Activated B cell treated with CpG ODN at 0.5 μM for 24 hours (primary cell): Measurements from ENCODE around the gene FNBP1. TPM values are rescaled to one million over a fixed set of nuclear protein-coding genes. Genes with fewer than 3 reads are reported as not detected.
"Not testable (repeated sequence)": the region's sequence is repeated elsewhere in the genome, so short reads cannot be mapped to it uniquely, and the experiment has no call there.

ENCODE experiments used
- ATAC-seq: fragments of 200-7000 bp; cut with Tn5 transposase; one replicate; pipeline ENCODE4 v1.10.0; 2021; ENCODE audit warnings: low read depth, mild to moderate bottlenecking, moderate library complexity
- CTCF ChIA-PET: fragments of 350-600 bp; sonication (Branson Sonifier 250); formaldehyde crosslinking; loops from one replicate; lab custom pipeline; 2021; ENCODE audit warnings: antibody characterized with exemption; lab: Charles Lee
- POLR2A ChIA-PET: fragments of 350-600 bp; sonication (Branson Sonifier 250); formaldehyde crosslinking; loops from one replicate; lab custom pipeline; 2021; ENCODE audit warnings: antibody characterized with exemption; lab: Charles Lee
- DNase-seq: peaks from one replicate; pipeline ENCODE4 v3.0.0; 2022
- H3K27ac Mint-ChIP-seq: one replicate; pipeline ENCODE4 v1.8.0; 2020; ENCODE audit warnings: mixed read lengths
- H3K27me3 Mint-ChIP-seq: one replicate; pipeline ENCODE4 v1.8.0; 2021; ENCODE audit warnings: mixed read lengths
- H3K36me3 Mint-ChIP-seq: one replicate; pipeline ENCODE4 v1.8.0; 2021; ENCODE audit warnings: low read depth, mixed read lengths
- H3K4me1 Mint-ChIP-seq: one replicate; pipeline ENCODE4 v1.8.0; 2021; ENCODE audit warnings: mixed read lengths
- H3K4me3 Mint-ChIP-seq: one replicate; pipeline ENCODE4 v1.8.0; 2020; ENCODE audit warnings: mild to moderate bottlenecking, mixed read lengths
- H3K9me3 Mint-ChIP-seq: one replicate; pipeline ENCODE4 v1.8.0; 2020; ENCODE audit warnings: mixed read lengths
- intact Hi-C: fragments of 100-400 bp; cut with micrococcal nuclease; formaldehyde crosslinking; loops from one replicate; pipeline ENCODE4 v1.15.1; 2024
- total RNA-seq: library from RNA; stranded (reverse); gene quantifications from 2 replicates; pipeline ENCODE4 v1.2.3, GENCODE V29; 2022
- TF ChIP-seq, protein P1 (sequence below): fragments of 200-600 bp; IDR thresholded peaks from one replicate; pipeline ENCODE4 v1.8.0; 2022; ENCODE audit warnings: antibody characterized with exemption, mild to moderate bottlenecking

Gene FNBP1
- total RNA-seq, 1 donor from 2014 or later = 501 TPM

- ATAC-seq = no peak
- H3K27me3 Mint-ChIP-seq = no peaks in the 10 kb centered on the region
- CTCF ChIA-PET = no interaction called here
- H3K36me3 Mint-ChIP-seq = peaks cover 62% of the 10 kb centered on the region
- intact Hi-C loops = no loop called here
- peaks cover 2% of the 10 kb centered on the region for H3K9me3 Mint-ChIP-seq
- POLR2A ChIA-PET = interaction anchor here (0.7 to 20.4 kb wide), 6 partner anchors 10 to 56 kb away, joined by 4 to 680 read pairs (median 232); partner anchors contain the start of gene FNBP1
- TF ChIP-seq, protein P1, sequence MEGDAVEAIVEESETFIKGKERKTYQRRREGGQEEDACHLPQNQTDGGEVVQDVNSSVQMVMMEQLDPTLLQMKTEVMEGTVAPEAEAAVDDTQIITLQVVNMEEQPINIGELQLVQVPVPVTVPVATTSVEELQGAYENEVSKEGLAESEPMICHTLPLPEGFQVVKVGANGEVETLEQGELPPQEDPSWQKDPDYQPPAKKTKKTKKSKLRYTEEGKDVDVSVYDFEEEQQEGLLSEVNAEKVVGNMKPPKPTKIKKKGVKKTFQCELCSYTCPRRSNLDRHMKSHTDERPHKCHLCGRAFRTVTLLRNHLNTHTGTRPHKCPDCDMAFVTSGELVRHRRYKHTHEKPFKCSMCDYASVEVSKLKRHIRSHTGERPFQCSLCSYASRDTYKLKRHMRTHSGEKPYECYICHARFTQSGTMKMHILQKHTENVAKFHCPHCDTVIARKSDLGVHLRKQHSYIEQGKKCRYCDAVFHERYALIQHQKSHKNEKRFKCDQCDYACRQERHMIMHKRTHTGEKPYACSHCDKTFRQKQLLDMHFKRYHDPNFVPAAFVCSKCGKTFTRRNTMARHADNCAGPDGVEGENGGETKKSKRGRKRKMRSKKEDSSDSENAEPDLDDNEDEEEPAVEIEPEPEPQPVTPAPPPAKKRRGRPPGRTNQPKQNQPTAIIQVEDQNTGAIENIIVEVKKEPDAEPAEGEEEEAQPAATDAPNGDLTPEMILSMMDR = no peak
- no peak for DNase-seq
- peak overlapping the region; percentile 89 for H3K27ac Mint-ChIP-seq
- peaks cover 88% of the 10 kb centered on the region for H3K4me1 Mint-ChIP-seq
- H3K4me3 Mint-ChIP-seq = no peak overlapping the region
Measured at GRCh38 chr9:129983891-129984290, 59.1 kb downstream of the FNBP1 start.

DNA sequence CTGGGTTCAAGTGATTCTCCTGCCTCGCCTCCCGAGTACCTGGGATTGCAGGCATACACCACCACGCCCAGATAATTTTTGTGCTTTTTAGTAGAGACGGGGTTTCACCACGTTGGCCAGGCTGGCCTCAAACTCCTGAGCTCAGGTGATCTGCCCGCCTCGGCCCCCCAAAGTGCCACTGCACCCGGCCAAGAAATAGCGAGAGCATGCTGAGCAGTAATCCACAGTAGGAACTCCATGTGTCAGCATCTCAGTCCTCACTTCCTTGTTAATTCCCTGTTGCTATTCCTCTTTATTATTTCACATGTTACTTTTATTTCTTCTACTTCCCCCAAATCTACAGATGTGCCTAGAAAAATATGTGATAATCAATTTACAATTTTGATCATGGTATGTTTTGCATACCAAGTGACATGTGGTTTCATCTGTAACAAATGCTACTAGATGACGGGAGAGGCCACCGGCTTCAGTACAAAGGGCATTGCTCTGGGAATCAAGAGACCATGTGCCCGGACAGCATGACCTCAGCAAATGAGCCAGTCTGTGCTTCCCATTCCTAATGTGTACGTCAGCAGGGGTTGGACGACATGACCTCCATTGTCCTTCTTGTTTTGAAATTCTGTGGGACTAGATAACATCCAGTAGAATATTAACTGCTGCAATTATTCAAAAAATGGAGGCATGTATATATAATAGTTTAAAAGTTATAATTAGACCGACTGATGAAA lies 61.6 kb downstream of the FNBP1 start:
- no peak for ATAC-seq
- H3K4me1 Mint-ChIP-seq = peaks cover 68% of the 10 kb centered on the region
- no peaks in the 10 kb centered on the region for H3K27me3 Mint-ChIP-seq
- intact Hi-C loops = no loop called here
- H3K9me3 Mint-ChIP-seq = peaks cover 2% of the 10 kb centered on the region
- POLR2A ChIA-PET = no interaction called here
- H3K4me3 Mint-ChIP-seq = no peak overlapping the region
- no peak for DNase-seq
- H3K36me3 Mint-ChIP-seq = peaks cover 70% of the 10 kb centered on the region
- CTCF ChIA-PET = no interaction called here
- peak overlapping the region; percentile 47 for H3K27ac Mint-ChIP-seq
- TF ChIP-seq, protein P1 = no peak

GRCh38 chr9:129980224-129980623 lies 62.8 kb downstream of the FNBP1 start:
- CTCF ChIA-PET, DNase-seq, H3K9me3 Mint-ChIP-seq, intact Hi-C loops, ATAC-seq, H3K27me3 Mint-ChIP-seq, H3K4me3 Mint-ChIP-seq: not testable (repeated sequence)
- peaks cover 72% of the 10 kb centered on the region for H3K36me3 Mint-ChIP-seq
- POLR2A ChIA-PET = interaction anchor here (0.7 to 1.3 kb wide), 4 partner anchors 9 to 54 kb away, joined by 4 to 10 read pairs (median 5); no protein-coding TSS in a partner anchor
- H3K27ac Mint-ChIP-seq = peak overlapping the region; percentile 12
- H3K4me1 Mint-ChIP-seq = peaks cover 59% of the 10 kb centered on the region

DNA sequence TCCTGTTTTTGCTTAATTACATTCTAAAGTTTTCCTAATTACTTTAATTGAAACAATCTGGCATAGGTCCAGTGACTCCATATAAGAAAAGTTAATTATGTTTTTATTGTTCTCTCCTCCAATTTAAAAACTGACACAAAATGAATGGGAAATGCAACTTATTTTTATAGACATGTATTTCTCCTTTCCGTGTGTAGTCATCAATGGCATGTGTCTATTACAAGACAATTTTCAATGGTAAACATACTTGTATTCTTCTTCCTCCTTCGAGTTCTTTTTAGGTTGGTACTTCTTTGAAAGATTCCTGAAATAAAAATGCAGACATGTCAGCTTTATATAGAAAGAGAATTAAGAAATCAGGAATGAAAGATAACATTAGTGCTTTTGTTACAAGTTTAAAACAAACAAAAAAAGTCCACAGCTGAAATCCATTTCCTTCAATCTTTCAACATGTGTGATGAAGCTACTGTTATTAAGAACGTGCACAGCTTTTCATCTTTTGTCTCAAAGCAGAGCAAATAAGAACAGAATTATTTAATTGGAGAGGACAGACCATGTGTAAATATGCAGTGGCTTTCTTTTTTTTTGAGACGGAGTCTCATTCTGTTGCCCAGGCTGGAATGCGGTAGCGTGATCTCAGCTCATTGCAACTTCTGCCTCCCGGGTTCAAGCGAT lies 63.8 kb downstream of the FNBP1 start:
- ATAC-seq (no peak), DNase-seq (no peak)
- TF ChIP-seq, protein P1 = no peak
- Mint-ChIP-seq H3K4me1 (peaks cover 49% of the 10 kb centered on the region), H3K4me3 (no peak overlapping the region), H3K27ac (peak overlapping the region; percentile 24), H3K27me3 (no peaks in the 10 kb centered on the region), H3K9me3 (no peaks in the 10 kb centered on the region), H3K36me3 (peaks cover 70% of the 10 kb centered on the region)
- intact Hi-C loops = no loop called here
- ChIA-PET CTCF (no interaction called here), POLR2A (interaction anchor here (0.6 to 1.3 kb wide), 4 partner anchors 10 to 64 kb away, joined by 3 to 10 read pairs (median 5); partner anchors contain the start of gene FNBP1)

GRCh38 chr9:129972816-129973215 lies 70.2 kb downstream of the FNBP1 start:
- no peak for ATAC-seq
- TF ChIP-seq, protein P1 = no peak
- H3K27ac Mint-ChIP-seq = no peak overlapping the region
- H3K36me3 Mint-ChIP-seq = peaks cover 74% of the 10 kb centered on the region
- no peaks in the 10 kb centered on the region for H3K27me3 Mint-ChIP-seq
- no peaks in the 10 kb centered on the region for H3K9me3 Mint-ChIP-seq
- intact Hi-C loops = no loop called here
- H3K4me1 Mint-ChIP-seq = peaks cover 26% of the 10 kb centered on the region
- CTCF ChIA-PET = interaction anchor here (1.0 kb wide), 1 partner anchor 8 kb away, joined by 3 read pairs; no protein-coding TSS in a partner anchor
- no peak for DNase-seq
- H3K4me3 Mint-ChIP-seq = no peak overlapping the region
- POLR2A ChIA-PET = interaction anchor here (0.6 to 2.3 kb wide), 6 partner anchors 10 to 50 kb away, joined by 3 to 9 read pairs (median 5); no protein-coding TSS in a partner anchor
